Neural progenitor cell (in vitro differentiated cells): ENCODE data around the gene GYS2. TPM values are rescaled to one million over a fixed set of nuclear protein-coding genes. Genes with fewer than 3 reads are reported as not detected.

Experiments used
- DNase-seq: peaks from one replicate; pipeline ENCODE4 v3.0.0-alpha.2; 2016; ENCODE audit warnings: low spot score
- H2AFZ ChIP-seq: fragments of 200-600 bp; sonication (generic); replicated peaks from 2 replicates; pipeline ENCODE4 v1.6.1; 2016; ENCODE audit warnings: antibody characterized with exemption
- H3F3A ChIP-seq: fragments of 200-600 bp; sonication (generic); 2 replicates; pipeline ENCODE4 v1.6.1; 2016; ENCODE audit warnings: antibody characterized with exemption, low read depth
- H3K27ac ChIP-seq: fragments of 200-600 bp; sonication (generic); 2 replicates; pipeline ENCODE4 v1.5.1; 2016; ENCODE audit warnings: mild to moderate bottlenecking
- H3K27me3 ChIP-seq: fragments of 200-600 bp; sonication (generic); 2 replicates; pipeline ENCODE4 v1.6.1; 2016; ENCODE audit warnings: mild to moderate bottlenecking, moderate library complexity
- H3K36me3 ChIP-seq: fragments of 200-600 bp; sonication (generic); 2 replicates; pipeline ENCODE4 v1.5.1; 2016
- H3K4me1 ChIP-seq: fragments of 200-600 bp; sonication (generic); 2 replicates; pipeline ENCODE4 v1.6.1; 2016; ENCODE audit warnings: mixed run types
- H3K4me2 ChIP-seq: fragments of 200-600 bp; sonication (generic); 2 replicates; pipeline ENCODE4 v1.6.1; 2016
- H3K4me3 ChIP-seq: fragments of 200-600 bp; sonication (generic); 2 replicates; pipeline ENCODE4 v1.5.1; 2016
- H3K79me2 ChIP-seq: fragments of 200-600 bp; sonication (generic); 2 replicates; pipeline ENCODE4 v1.6.1; 2016; ENCODE audit warnings: low read depth
- H3K9ac ChIP-seq: fragments of 200-600 bp; sonication (generic); 2 replicates; pipeline ENCODE4 v1.6.1; 2016
- H3K9me3 ChIP-seq: fragments of 200-600 bp; sonication (generic); 2 replicates; pipeline ENCODE4 v1.5.1; 2016; ENCODE audit warnings: low read depth
- H4K20me1 ChIP-seq: fragments of 200-600 bp; sonication (generic); 2 replicates; pipeline ENCODE4 v1.6.1; 2016; ENCODE audit warnings: low read depth
- H3K27ac Mint-ChIP-seq: 3 replicates; pipeline ENCODE4 v1.8.0; 2021; ENCODE audit warnings: mixed read lengths
- H3K27me3 Mint-ChIP-seq: 2 replicates; pipeline ENCODE4 v1.8.0; 2022; ENCODE audit warnings: low read depth, mild to moderate bottlenecking, inconsistent platforms, moderate library complexity, mixed read lengths; ENCODE audit not compliant: insufficient read depth
- H3K36me3 Mint-ChIP-seq: 3 replicates; pipeline ENCODE4 v1.8.0; 2021; ENCODE audit warnings: mixed read lengths
- H3K4me1 Mint-ChIP-seq: 3 replicates; pipeline ENCODE4 v1.8.0; 2021; ENCODE audit warnings: mixed read lengths
- H3K4me3 Mint-ChIP-seq: 3 replicates; pipeline ENCODE4 v1.8.0; 2021; ENCODE audit warnings: mild to moderate bottlenecking, moderate library complexity, mixed read lengths
- H3K9me3 Mint-ChIP-seq: 3 replicates; pipeline ENCODE4 v1.8.0; 2020; ENCODE audit warnings: mixed read lengths
- EZH2 ChIP-seq: fragments of 200-600 bp; sonication (generic); IDR thresholded peaks from 2 replicates; pipeline ENCODE4 v1.6.1; 2017; ENCODE audit warnings: antibody characterized with exemption, mild to moderate bottlenecking, moderate library complexity
- EZH2phosphoT487 ChIP-seq: fragments of 200-600 bp; sonication (generic); IDR thresholded peaks from 2 replicates; pipeline ENCODE4 v1.6.1; 2017; ENCODE audit warnings: antibody characterized with exemption
- total RNA-seq: library from RNA; depleted of rRNA; stranded (reverse); fragments of >200 nt; gene quantifications from 2 replicates; pipeline ENCODE4 v1.2.3, GENCODE V29; 2015; ENCODE audit warnings: low replicate concordance
- TF ChIP-seq, protein P1 (sequence below): fragments of 200-600 bp; sonication (generic); IDR thresholded peaks from 2 replicates; pipeline ENCODE4 v1.5.1; 2017; ENCODE audit warnings: antibody characterized with exemption, mild to moderate bottlenecking

Gene GYS2
- total RNA-seq, 1 donor from 2014 or later = not detected

DNA sequence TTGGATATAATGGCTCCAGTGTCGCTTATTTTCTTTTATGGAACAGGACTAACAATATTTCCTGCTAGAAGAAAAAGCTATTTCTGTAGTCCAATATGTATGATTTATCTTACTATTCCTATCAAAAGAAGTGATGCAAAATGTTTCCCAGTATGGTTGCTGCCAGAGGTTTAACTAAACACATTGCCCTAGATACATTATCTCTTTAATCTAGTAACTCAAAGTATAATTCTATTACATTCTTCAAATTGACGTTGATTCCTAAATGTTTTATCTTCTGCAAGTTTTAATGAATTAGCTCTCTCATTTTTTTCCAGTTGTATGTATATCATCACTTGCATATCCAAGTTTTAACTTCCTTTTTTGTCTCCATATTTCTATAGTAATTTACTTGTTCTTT is 28.2 kb downstream of the GYS2 start:
- H3K9ac ChIP-seq = no peak overlapping the region
- no peaks in the 10 kb centered on the region for H3K36me3 ChIP-seq
- no peak overlapping the region for H2AFZ ChIP-seq
- no peaks in the 10 kb centered on the region for H3F3A ChIP-seq
- no peaks in the 10 kb centered on the region for H3K9me3 ChIP-seq
- DNase-seq = no peak
- no peaks in the 10 kb centered on the region for H3K27me3 ChIP-seq
- no peaks in the 10 kb centered on the region for H3K27me3 Mint-ChIP-seq
- no peaks in the 10 kb centered on the region for H3K4me1 ChIP-seq
- TF ChIP-seq EZH2 = no peak
- TF ChIP-seq, protein P1, sequence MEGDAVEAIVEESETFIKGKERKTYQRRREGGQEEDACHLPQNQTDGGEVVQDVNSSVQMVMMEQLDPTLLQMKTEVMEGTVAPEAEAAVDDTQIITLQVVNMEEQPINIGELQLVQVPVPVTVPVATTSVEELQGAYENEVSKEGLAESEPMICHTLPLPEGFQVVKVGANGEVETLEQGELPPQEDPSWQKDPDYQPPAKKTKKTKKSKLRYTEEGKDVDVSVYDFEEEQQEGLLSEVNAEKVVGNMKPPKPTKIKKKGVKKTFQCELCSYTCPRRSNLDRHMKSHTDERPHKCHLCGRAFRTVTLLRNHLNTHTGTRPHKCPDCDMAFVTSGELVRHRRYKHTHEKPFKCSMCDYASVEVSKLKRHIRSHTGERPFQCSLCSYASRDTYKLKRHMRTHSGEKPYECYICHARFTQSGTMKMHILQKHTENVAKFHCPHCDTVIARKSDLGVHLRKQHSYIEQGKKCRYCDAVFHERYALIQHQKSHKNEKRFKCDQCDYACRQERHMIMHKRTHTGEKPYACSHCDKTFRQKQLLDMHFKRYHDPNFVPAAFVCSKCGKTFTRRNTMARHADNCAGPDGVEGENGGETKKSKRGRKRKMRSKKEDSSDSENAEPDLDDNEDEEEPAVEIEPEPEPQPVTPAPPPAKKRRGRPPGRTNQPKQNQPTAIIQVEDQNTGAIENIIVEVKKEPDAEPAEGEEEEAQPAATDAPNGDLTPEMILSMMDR = no peak
- no peaks in the 10 kb centered on the region for H3K9me3 Mint-ChIP-seq
- no peak overlapping the region for H3K4me2 ChIP-seq
- no peak overlapping the region for H3K4me3 Mint-ChIP-seq
- no peaks in the 10 kb centered on the region for H4K20me1 ChIP-seq
- no peak overlapping the region for H3K27ac Mint-ChIP-seq
- no peaks in the 10 kb centered on the region for H3K79me2 ChIP-seq
- no peaks in the 10 kb centered on the region for H3K4me1 Mint-ChIP-seq
- no peak overlapping the region for H3K27ac ChIP-seq
- H3K36me3 Mint-ChIP-seq = no peaks in the 10 kb centered on the region
- no peak overlapping the region for H3K4me3 ChIP-seq

DNA sequence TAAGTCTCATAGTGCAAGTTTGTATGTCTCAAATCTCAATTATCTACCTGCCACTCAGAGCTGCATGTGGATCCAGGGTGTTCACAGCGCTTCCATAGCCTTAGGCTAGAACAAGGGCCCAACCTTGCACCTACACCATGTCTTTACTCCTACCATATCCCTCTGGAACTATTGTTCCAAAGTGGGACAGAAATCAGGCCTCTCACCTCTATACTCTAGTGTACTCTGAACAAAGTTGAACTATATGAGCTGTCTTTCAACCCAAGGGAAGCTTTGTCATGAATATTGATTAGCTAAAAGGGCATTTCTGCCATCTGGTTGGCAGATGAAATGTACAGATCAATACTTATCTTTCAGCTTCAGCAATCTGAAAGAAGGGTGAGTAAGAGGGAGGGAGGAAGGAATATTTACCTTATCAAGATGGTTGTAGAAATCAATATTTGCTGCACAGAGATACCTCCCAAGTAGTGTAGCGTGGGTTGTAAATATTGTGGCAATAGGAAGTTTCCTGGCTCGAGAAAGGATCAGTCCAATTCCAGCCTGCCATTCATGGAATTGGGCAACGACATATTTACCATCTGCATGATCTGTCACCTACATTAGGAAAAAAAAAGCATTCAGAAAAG is 30.8 kb downstream of the GYS2 start:
- H3K27me3 ChIP-seq = no peaks in the 10 kb centered on the region
- H3K79me2 ChIP-seq = no peaks in the 10 kb centered on the region
- H4K20me1 ChIP-seq = no peaks in the 10 kb centered on the region
- Mint-ChIP-seq H3K36me3 (no peaks in the 10 kb centered on the region), H3K27ac (no peak overlapping the region), H3K27me3 (no peaks in the 10 kb centered on the region), H3K9me3 (no peaks in the 10 kb centered on the region), H3K4me1 (no peaks in the 10 kb centered on the region), H3K4me3 (no peak overlapping the region)
- H3K9ac ChIP-seq = no peak overlapping the region
- no peaks in the 10 kb centered on the region for H3F3A ChIP-seq
- no peaks in the 10 kb centered on the region for H3K9me3 ChIP-seq
- H3K36me3 ChIP-seq = no peaks in the 10 kb centered on the region
- no peak overlapping the region for H3K27ac ChIP-seq
- no peaks in the 10 kb centered on the region for H3K4me1 ChIP-seq
- no peak overlapping the region for H3K4me3 ChIP-seq
- H2AFZ ChIP-seq = no peak overlapping the region
- no peak for TF ChIP-seq EZH2phosphoT487
- TF ChIP-seq, protein P1 = no peak
- no peak for TF ChIP-seq EZH2
- no peak for DNase-seq
- H3K4me2 ChIP-seq = no peak overlapping the region

DNA sequence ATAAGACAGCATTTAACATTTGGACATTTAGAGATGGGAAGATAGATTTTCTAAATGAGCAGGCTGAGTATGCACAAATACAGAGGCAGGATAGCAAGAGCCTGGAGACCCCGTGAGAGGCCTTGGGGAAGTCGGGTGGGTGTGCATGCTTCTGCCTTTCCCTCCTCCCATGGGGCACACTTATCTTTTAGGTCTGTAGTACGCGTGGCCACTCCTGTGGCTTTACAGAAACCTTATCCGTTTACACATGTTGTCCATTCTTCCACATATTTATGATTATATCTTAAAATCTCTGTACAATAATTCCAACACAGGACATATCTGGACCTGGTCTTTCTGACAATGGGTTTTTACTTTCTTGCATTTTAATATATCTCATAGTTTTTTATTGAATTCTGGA is 33.6 kb downstream of the GYS2 start:
- no peaks in the 10 kb centered on the region for H3K27me3 ChIP-seq
- H3K9me3 Mint-ChIP-seq = no peaks in the 10 kb centered on the region
- no peak overlapping the region for H3K4me2 ChIP-seq
- H3K36me3 Mint-ChIP-seq = no peaks in the 10 kb centered on the region
- H2AFZ ChIP-seq = no peak overlapping the region
- no peak overlapping the region for H3K9ac ChIP-seq
- no peak overlapping the region for H3K4me3 ChIP-seq
- no peaks in the 10 kb centered on the region for H3K36me3 ChIP-seq
- no peaks in the 10 kb centered on the region for H3K9me3 ChIP-seq
- no peaks in the 10 kb centered on the region for H3K79me2 ChIP-seq
- H4K20me1 ChIP-seq = no peaks in the 10 kb centered on the region
- no peak for TF ChIP-seq EZH2
- no peak for TF ChIP-seq EZH2phosphoT487
- TF ChIP-seq, protein P1 = no peak
- no peaks in the 10 kb centered on the region for H3K4me1 Mint-ChIP-seq
- H3K27ac Mint-ChIP-seq = no peak overlapping the region
- no peak for DNase-seq
- no peak overlapping the region for H3K4me3 Mint-ChIP-seq
- peaks cover 2% of the 10 kb centered on the region for H3K27me3 Mint-ChIP-seq
- H3K4me1 ChIP-seq = no peaks in the 10 kb centered on the region
- H3K27ac ChIP-seq = no peak overlapping the region
- no peaks in the 10 kb centered on the region for H3F3A ChIP-seq
